Transverse colon (tissue), 4 donors: ENCODE measurements around the gene ATG5. TPM values are rescaled to one million over a fixed set of nuclear protein-coding genes. Genes with fewer than 3 reads are reported as not detected.

Experiments
- DNase-seq: peaks from one replicate; pipeline ENCODE4 v3.0.0-alpha.2; 2019
- H3K27ac ChIP-seq, 4 donors: fragments of 200-600 bp; sonication (generic); 2 replicates each; pipeline ENCODE4 v1.5.1; 2016 to 2018; ENCODE audit warnings: inconsistent platforms in 4 of 4
- H3K27me3 ChIP-seq: fragments of 200-600 bp; sonication (generic); 2 replicates; pipeline ENCODE4 v1.5.1; 2017; ENCODE audit warnings: inconsistent platforms
- H3K36me3 ChIP-seq, 4 donors: fragments of 200-600 bp; sonication (generic); 2 replicates each; pipeline ENCODE4 v1.5.1; 2017 to 2019; ENCODE audit warnings: inconsistent platforms in 4 of 4
- H3K4me1 ChIP-seq, 4 donors: fragments of 200-600 bp; sonication (generic); 2 replicates each; pipeline ENCODE4 v1.5.1; 2017 to 2020; ENCODE audit warnings: inconsistent platforms in 4 of 4
- H3K4me3 ChIP-seq, 4 donors: fragments of 200-600 bp; sonication (generic); 1 replicate in 1 of 4; 2 replicates in 3 of 4; pipeline versions ENCODE4 v1.5.1 to v1.6.1; 2017 to 2019; ENCODE audit warnings: inconsistent platforms in 4 of 4
- H3K9me3 ChIP-seq, 2 donors: fragments of 200-600 bp; sonication (generic); 2 replicates each; pipeline ENCODE4 v1.5.1; 2017 to 2019; ENCODE audit warnings: inconsistent platforms in 2 of 2
- EP300 ChIP-seq: sonication (generic); formaldehyde crosslinking; IDR thresholded peaks from one replicate; pipeline ENCODE4 v1.6.1; 2017; ENCODE audit warnings: antibody characterized with exemption, low read depth
- POLR2A ChIP-seq: fragments of 450-650 bp; IDR thresholded peaks from one replicate; pipeline ENCODE4 v1.6.1; 2016; ENCODE audit warnings: antibody characterized with exemption, mild to moderate bottlenecking, moderate library complexity
- POLR2AphosphoS5 ChIP-seq, 3 donors: sonication (generic); formaldehyde crosslinking; IDR thresholded peaks; one replicate each; pipeline ENCODE4 v1.6.1; 2016; ENCODE audit warnings: antibody characterized with exemption in 3 of 3
- WGBS, 2 donors: methylation state at CpG; one replicate each; pipeline ENCODE4 v1.1.5; 2018; ENCODE audit warnings: low coverage in 1 of 2; 5-methylcytosine and 5-hydroxymethylcytosine counted together
- in situ Hi-C, 4 donors: fragments of 200-750 bp; cut with MboI; loops; one replicate each; pipeline versions ENCODE4 v1.15.0 to v1.15.1; 2017; ENCODE audit warnings: low sequenced_read_pairs in 3 of 4, low pct_ligation_motif_present in 1 of 4, low pct_unique_long_range_greater_than_20kb in 1 of 4
- intact Hi-C: fragments of 100-400 bp; cut with DNase I; formaldehyde crosslinking; loops from one replicate; pipeline ENCODE4 v1.15.1; 2023; ENCODE audit warnings: low total_unique reads
- total RNA-seq, 4 donors: library from RNA; depleted of rRNA; stranded (reverse); fragments of >200 nt; gene quantifications; one replicate each; pipeline ENCODE4 v1.1.0, GENCODE V29; 2016
- TF ChIP-seq, protein P1 (sequence below), 5 experiments: fragments of 200-600 bp in 3 of 5; fragments of 450-650 bp in 2 of 5; sonication (generic) in 3 of 5; IDR thresholded peaks; 1 replicate in 2 of 5; 2 replicates in 3 of 5; pipeline ENCODE4 v1.5.1; 2016 to 2017; ENCODE audit warnings: antibody characterized with exemption in 5 of 5, inconsistent platforms in 3 of 5, mild to moderate bottlenecking in 2 of 5, moderate library complexity in 1 of 5

Gene ATG5
- total RNA-seq, 4 donors from 2014 or later = 21.7 to 56.4 (median 44.9) TPM

DNA sequence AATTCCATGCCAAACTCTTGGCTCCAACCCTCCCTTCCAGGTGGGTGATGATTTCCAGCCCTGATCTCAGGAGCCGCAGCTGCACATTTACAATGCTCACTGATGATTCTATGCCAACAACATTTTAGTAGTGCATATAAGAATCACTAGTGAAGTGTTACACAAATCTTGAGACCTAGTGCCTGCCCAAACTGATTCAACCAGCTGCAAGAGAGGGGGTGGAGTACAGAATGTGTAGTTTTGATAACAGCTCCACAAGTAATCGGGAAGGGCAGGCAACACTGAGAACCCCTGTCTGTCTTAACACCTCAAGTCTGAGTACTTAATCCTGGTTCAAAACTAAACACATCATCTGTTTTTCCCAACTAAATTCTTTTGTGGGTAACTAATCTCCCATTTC lies 147.8 kb downstream of the ATG5 start:
- H3K27me3 ChIP-seq = no peaks in the 10 kb centered on the region
- H3K27ac ChIP-seq = no peak overlapping the region
- TF ChIP-seq EP300 = no peak
- TF ChIP-seq, protein P1, sequence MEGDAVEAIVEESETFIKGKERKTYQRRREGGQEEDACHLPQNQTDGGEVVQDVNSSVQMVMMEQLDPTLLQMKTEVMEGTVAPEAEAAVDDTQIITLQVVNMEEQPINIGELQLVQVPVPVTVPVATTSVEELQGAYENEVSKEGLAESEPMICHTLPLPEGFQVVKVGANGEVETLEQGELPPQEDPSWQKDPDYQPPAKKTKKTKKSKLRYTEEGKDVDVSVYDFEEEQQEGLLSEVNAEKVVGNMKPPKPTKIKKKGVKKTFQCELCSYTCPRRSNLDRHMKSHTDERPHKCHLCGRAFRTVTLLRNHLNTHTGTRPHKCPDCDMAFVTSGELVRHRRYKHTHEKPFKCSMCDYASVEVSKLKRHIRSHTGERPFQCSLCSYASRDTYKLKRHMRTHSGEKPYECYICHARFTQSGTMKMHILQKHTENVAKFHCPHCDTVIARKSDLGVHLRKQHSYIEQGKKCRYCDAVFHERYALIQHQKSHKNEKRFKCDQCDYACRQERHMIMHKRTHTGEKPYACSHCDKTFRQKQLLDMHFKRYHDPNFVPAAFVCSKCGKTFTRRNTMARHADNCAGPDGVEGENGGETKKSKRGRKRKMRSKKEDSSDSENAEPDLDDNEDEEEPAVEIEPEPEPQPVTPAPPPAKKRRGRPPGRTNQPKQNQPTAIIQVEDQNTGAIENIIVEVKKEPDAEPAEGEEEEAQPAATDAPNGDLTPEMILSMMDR (IDR thresholded peaks at IDR 0.05) = no peak
- no peak for TF ChIP-seq POLR2A
- no peak for TF ChIP-seq POLR2AphosphoS5 (IDR thresholded peaks at IDR 0.05)
- no peak overlapping the region for H3K4me3 ChIP-seq
- no peaks in the 10 kb centered on the region for H3K36me3 ChIP-seq
- intact Hi-C loops = no loop called here
- in situ Hi-C loops = no loop called here
- H3K9me3 ChIP-seq = no peaks in the 10 kb centered on the region
- 80 to 91% methylated on average over 1 to 2 of the region's 2 CpGs for WGBS, 2 donors
- no peak for DNase-seq
- H3K4me1 ChIP-seq = peaks cover 0 to 22% (median 14%) of the 10 kb centered on the region in 4 donors

- no peaks in the 10 kb centered on the region for H3K27me3 ChIP-seq
- in situ Hi-C loops = no loop called here
- H3K27ac ChIP-seq = no peak overlapping the region
- TF ChIP-seq, protein P1 (IDR thresholded peaks at IDR 0.05) = no peak
- TF ChIP-seq POLR2AphosphoS5 (IDR thresholded peaks at IDR 0.05) (no peak), EP300 (no peak), POLR2A (no peak)
- H3K4me1 ChIP-seq = peaks cover 0 to 16% (median 4%) of the 10 kb centered on the region in 4 donors
- no peaks in the 10 kb centered on the region for H3K9me3 ChIP-seq
- H3K36me3 ChIP-seq = no peaks in the 10 kb centered on the region
- no peak overlapping the region for H3K4me3 ChIP-seq
- 85 to 87% methylated on average over 2 of the region's 2 CpGs for WGBS, 2 donors
- intact Hi-C loops = no loop called here
- DNase-seq = no peak
Measured at GRCh38 chr6:106173124-106173879, 152.3 kb downstream of the ATG5 start.

DNA sequence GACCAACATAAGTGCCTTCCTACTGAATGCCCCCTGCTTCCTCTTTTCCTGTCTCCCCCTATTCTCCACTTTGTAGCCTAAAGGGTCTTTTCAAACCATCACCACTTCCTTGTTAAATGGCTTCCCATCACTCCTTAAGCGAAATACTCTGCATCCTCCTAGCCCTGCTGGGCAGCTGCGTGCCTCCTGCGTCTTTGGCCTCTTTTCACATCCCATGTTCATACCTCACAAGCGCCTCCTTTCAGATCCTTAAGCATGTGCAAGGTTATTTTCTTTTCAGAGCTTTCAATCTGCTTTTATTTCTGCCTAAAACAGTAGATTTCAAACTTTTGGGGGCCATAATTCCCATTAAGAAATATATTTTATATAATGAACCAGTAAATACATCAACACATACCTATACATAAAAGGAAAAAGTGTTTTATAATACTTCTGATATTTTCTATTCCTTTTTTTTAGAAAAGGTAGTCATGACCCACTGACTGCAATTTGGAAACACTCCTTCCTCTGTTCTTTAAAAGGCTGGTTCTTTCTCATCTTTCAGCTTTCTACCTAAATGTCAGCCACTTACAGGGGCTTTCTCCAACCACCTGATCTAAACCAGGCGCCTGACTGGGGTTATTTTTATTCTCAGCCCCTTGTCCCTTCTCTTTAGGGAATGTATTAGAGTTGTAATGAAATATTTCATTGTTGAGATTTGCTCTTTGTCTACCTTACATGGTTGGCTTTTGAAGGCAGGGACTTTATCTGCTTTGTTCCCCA lies 155.3 kb downstream of the ATG5 start:
- no peak for DNase-seq
- Histone ChIP-seq H3K4me3 (no peak overlapping the region), H3K27me3 (no peaks in the 10 kb centered on the region), H3K27ac (no peak overlapping the region), H3K4me1 (no peaks in the 10 kb centered on the region), H3K36me3 (no peaks in the 10 kb centered on the region), H3K9me3 (no peaks in the 10 kb centered on the region)
- TF ChIP-seq POLR2AphosphoS5 (IDR thresholded peaks at IDR 0.05) (no peak), POLR2A (no peak), EP300 (no peak)
- TF ChIP-seq, protein P1 (IDR thresholded peaks at IDR 0.05) = no peak
- WGBS, 2 donors = 94 to 97% methylated on average over 5 of the region's 5 CpGs
- in situ Hi-C loops = no loop called here
- intact Hi-C loops = no loop called here

- 86 to 97% methylated on average over 4 to 5 of the region's 5 CpGs for WGBS, 2 donors
- H3K4me1 ChIP-seq = no peaks in the 10 kb centered on the region
- H3K36me3 ChIP-seq = no peaks in the 10 kb centered on the region
- no peaks in the 10 kb centered on the region for H3K9me3 ChIP-seq
- TF ChIP-seq, protein P1 (IDR thresholded peaks at IDR 0.05) = no peak
- no peak for TF ChIP-seq POLR2AphosphoS5 (IDR thresholded peaks at IDR 0.05)
- no peak for TF ChIP-seq EP300
- no peak overlapping the region for H3K4me3 ChIP-seq
- no peak for DNase-seq
- H3K27ac ChIP-seq = no peak overlapping the region
- in situ Hi-C loops = no loop called here
- intact Hi-C loops = no loop called here
- no peaks in the 10 kb centered on the region for H3K27me3 ChIP-seq
Measured at GRCh38 chr6:106169517-106169916, 156.0 kb downstream of the ATG5 start.
